Psoas muscle (tissue), 8 donors: ENCODE results near the gene SEC11A. TPM values are rescaled to one million over a fixed set of nuclear protein-coding genes. Genes with fewer than 3 reads are reported as not detected.
"Not testable (repeated sequence)": the region's sequence is repeated elsewhere in the genome, so short reads cannot be mapped to it uniquely, and the experiment has no call there.

Experiments used
- ATAC-seq, 4 donors: fragments of 200-7000 bp; cut with Tn5 transposase; one replicate each; pipeline ENCODE4 v1.9.1; 2020; ENCODE audit warnings: moderate library complexity in 3 of 4, mild to moderate bottlenecking in 2 of 4
- DNase-seq, 2 donors: peaks; one replicate each; pipeline ENCODE4 v3.0.0-alpha.2; 2020
- H3K27ac ChIP-seq: fragments of 200-600 bp; one replicate; pipeline ENCODE4 v1.8.0; 2022
- H3K27me3 ChIP-seq, 3 donors: fragments of 200-600 bp in 1 of 3; one replicate each; pipeline versions ENCODE4 v1.6.1 to v1.8.0; 2013 to 2022; ENCODE audit warnings: low read length in 2 of 3, mild to moderate bottlenecking in 2 of 3, moderate library complexity in 1 of 3; ENCODE audit not compliant: insufficient read depth in 3 of 3
- H3K36me3 ChIP-seq, 2 donors: fragments of 200-600 bp in 1 of 2; one replicate each; pipeline versions ENCODE4 v1.6.1 to v1.8.0; 2013 to 2022; ENCODE audit warnings: low read depth in 1 of 2, mild to moderate bottlenecking in 1 of 2, moderate library complexity in 1 of 2; ENCODE audit not compliant: insufficient read depth in 1 of 2
- H3K4me1 ChIP-seq: fragments of 200-600 bp; one replicate; pipeline ENCODE4 v1.8.0; 2022
- H3K4me3 ChIP-seq: fragments of 200-600 bp; one replicate; pipeline ENCODE4 v1.8.0; 2022; ENCODE audit warnings: mild to moderate bottlenecking
- H3K9me3 ChIP-seq: fragments of 200-600 bp; one replicate; pipeline ENCODE4 v1.8.0; 2022
- CTCF ChIP-seq: fragments of 200-600 bp; IDR thresholded peaks from one replicate; pipeline ENCODE4 v1.8.0; 2022; ENCODE audit warnings: antibody characterized with exemption
- WGBS, 3 donors: extraction: QIAGEN DNeasy Blood & Tissue Kit; methylation state at CpG; one replicate each; pipeline versions ENCODE4 v1.1.6 to v1.1.7; 2013; 5-methylcytosine and 5-hydroxymethylcytosine counted together
- intact Hi-C, 2 donors: fragments of 100-400 bp; cut with DNase I; formaldehyde crosslinking; loops; one replicate each; pipeline versions ENCODE4 v1.11.0 to v1.14.2; 2022
- polyA plus RNA-seq, 3 donors: library from polyadenylated mRNA; stranded (reverse); fragments of 200-250 nt; gene quantifications; one replicate each; pipeline ENCODE4 v1.2.3, GENCODE V29; 2013
- total RNA-seq, 4 donors: library from RNA; stranded (reverse); fragmentation: NEBNext Ultra II Directional in 2 of 4; extraction: Animal tissue kit (Norgen Biotek cat#: 25700) in 2 of 4; gene quantifications; one replicate each; pipeline versions ENCODE4 v1.2.1 to v1.2.4, GENCODE V29; 2021 to 2023
- donor health status: healthy with polysubstance abuse.
- donor health status: DM: no; HTN: no; CAD: no; lungs with moderate emphysema.
- donor health status: Bipolar disorder and iron deficiency.
- donor health status: healthy.
- donor health status: DM: yes; HTN: yes; CAD: no.
- donor health status: DM: no; HTN: no; CAD: no.
- donor health status: DM: no; HTN: no; CAD: no.
- donor health status: DM: yes; HTN: yes; CAD: no.

Gene SEC11A
- total and polyA plus RNA-seq, 7 donors: 80.7 to 237 (median 106) TPM

GRCh38 chr15:84647726-84648125 is 68.2 kb downstream of the SEC11A start:
- no peaks in the 10 kb centered on the region for H3K27me3 ChIP-seq
- intact Hi-C loops: no loop called here
- H3K4me1 ChIP-seq: peaks cover 7% of the 10 kb centered on the region
- DNase-seq: no peak
- no peaks in the 10 kb centered on the region for H3K9me3 ChIP-seq
- H3K4me3 ChIP-seq: no peak overlapping the region
- no peak for ATAC-seq
- no peak overlapping the region for H3K27ac ChIP-seq
- no peak for TF ChIP-seq CTCF
- peaks cover 0 to 100% of the 10 kb centered on the region in 2 donors for H3K36me3 ChIP-seq

- ATAC-seq (no peak), DNase-seq (no peak)
- Histone ChIP-seq H3K27ac (no peak overlapping the region), H3K36me3 (peaks cover 0 to 100% of the 10 kb centered on the region in 2 donors), H3K27me3 (no peaks in the 10 kb centered on the region), H3K4me3 (no peak overlapping the region), H3K4me1 (peaks cover under 1% of the 10 kb centered on the region), H3K9me3 (no peaks in the 10 kb centered on the region)
- intact Hi-C loops: no loop called here
- 88 to 92% (median 90%) methylated on average over 10 of the region's 10 CpGs for WGBS, 3 donors
- no peak for TF ChIP-seq CTCF
These were observed 69.9 kb downstream of the SEC11A start for GRCh38 chr15:84645997-84646396.

- DNase-seq: peak in 1 of 2 donors; percentile 56
- Histone ChIP-seq H3K4me1 (no peaks in the 10 kb centered on the region), H3K36me3 (peaks cover 0 to 100% of the 10 kb centered on the region in 2 donors), H3K9me3 (no peaks in the 10 kb centered on the region), H3K4me3 (no peak overlapping the region), H3K27ac (no peak overlapping the region), H3K27me3 (no peaks in the 10 kb centered on the region)
- no peak for TF ChIP-seq CTCF
- peak in 2 of 4 donors; percentile 12 to 20 for ATAC-seq
- 73 to 86% (median 75%) methylated on average over 10 of the region's 10 CpGs for WGBS, 3 donors
- intact Hi-C loops: no loop called here
These were observed 70.4 kb downstream of the SEC11A start for GRCh38 chr15:84645496-84645895.

GRCh38 chr15:84643838-84644237 is 72.1 kb downstream of the SEC11A start:
- Histone ChIP-seq H3K9me3 (no peaks in the 10 kb centered on the region), H3K4me3 (no peak overlapping the region), H3K27me3 (no peaks in the 10 kb centered on the region), H3K27ac (peak overlapping the region; percentile 13), H3K4me1 (no peaks in the 10 kb centered on the region), H3K36me3 (peaks cover 4 to 100% of the 10 kb centered on the region in 2 donors)
- no peak for TF ChIP-seq CTCF
- ATAC-seq (peak in 2 of 4 donors; percentile 34 to 64), DNase-seq (no peak)
- 45 to 55% (median 46%) methylated on average over 6 of the region's 6 CpGs for WGBS, 3 donors
- intact Hi-C loops: no loop called here

- H3K27me3 ChIP-seq, ATAC-seq, H3K4me3 ChIP-seq, H3K27ac ChIP-seq, DNase-seq, H3K4me1 ChIP-seq, intact Hi-C loops, H3K9me3 ChIP-seq: not testable (repeated sequence)
- H3K36me3 ChIP-seq: peaks cover 5 to 100% of the 10 kb centered on the region in 2 donors
- 22 to 72% (median 69%) methylated on average over 2 of the region's 2 CpGs for WGBS, 3 donors
These were observed 73.3 kb downstream of the SEC11A start for GRCh38 chr15:84642640-84643039.

- DNase-seq, H3K4me3 ChIP-seq, H3K27ac ChIP-seq, H3K4me1 ChIP-seq, intact Hi-C loops, H3K9me3 ChIP-seq, ATAC-seq, H3K27me3 ChIP-seq: not testable (repeated sequence)
- H3K36me3 ChIP-seq: peaks cover 6 to 99% of the 10 kb centered on the region in 2 donors
- WGBS, 3 donors: 91 to 93% (median 91%) methylated on average over 9 of the region's 9 CpGs
These were observed 74.1 kb downstream of the SEC11A start for GRCh38 chr15:84641871-84642270.
